Adrenal gland (tissue), 12 donors: Measurements from ENCODE around the gene TMEM60. TPM values are rescaled to one million over a fixed set of nuclear protein-coding genes. Genes with fewer than 3 reads are reported as not detected.

Source experiments
- DNase-seq, 7 donors: peaks; one replicate each; pipeline ENCODE4 v3.0.0-alpha.2; 2019 to 2020
- H3K27ac ChIP-seq, 5 donors: fragments of 200-600 bp; sonication (generic) in 4 of 5; 1 replicate in 3 of 5; 2 replicates in 2 of 5; pipeline versions ENCODE4 v1.5.1 to v1.8.0; 2016 to 2020; ENCODE audit warnings: mild to moderate bottlenecking in 1 of 5
- H3K27me3 ChIP-seq: fragments of 200-600 bp; 2 replicates; pipeline ENCODE4 v1.8.0; 2021
- H3K36me3 ChIP-seq, 2 donors: fragments of 200-600 bp; replicated peaks in 1 of 2; 1 replicate in 1 of 2; 2 replicates in 1 of 2; pipeline versions ENCODE4 v1.5.1 to v1.8.0; 2018 to 2022
- H3K4me1 ChIP-seq, 2 donors: fragments of 200-600 bp; replicated peaks in 1 of 2; 1 replicate in 1 of 2; 2 replicates in 1 of 2; pipeline versions ENCODE4 v1.5.1 to v1.8.0; 2018 to 2021
- H3K4me3 ChIP-seq, 4 donors: fragments of 200-600 bp; sonication (generic) in 3 of 4; one replicate each; pipeline ENCODE4 v1.5.1; 2016 to 2018
- H3K9me3 ChIP-seq, 3 donors: fragments of 200-600 bp; sonication (generic) in 1 of 3; replicated peaks in 1 of 3; 1 replicate in 2 of 3; 2 replicates in 1 of 3; pipeline versions ENCODE4 v1.5.1 to v1.8.0; 2016 to 2021
- POLR2A ChIP-seq, 2 donors: fragments of 450-650 bp; IDR thresholded peaks; one replicate each; pipeline ENCODE4 v1.6.1; 2017; ENCODE audit warnings: antibody characterized with exemption in 2 of 2, mild to moderate bottlenecking in 2 of 2, moderate library complexity in 1 of 2
- WGBS, 4 donors: extraction: QIAGEN DNeasy Blood & Tissue Kit in 2 of 4; methylation state at CpG; one replicate each; pipeline versions ENCODE4 v1.1.5 to v1.1.7; 2013 to 2017; 5-methylcytosine and 5-hydroxymethylcytosine counted together
- intact Hi-C, 2 donors: fragments of 100-400 bp; cut with DNase I; formaldehyde crosslinking; loops; one replicate each; pipeline versions ENCODE4 v1.14.1 to v1.15.0; 2022 to 2023
- polyA plus RNA-seq, 3 donors: library from polyadenylated mRNA; stranded (reverse); fragments of 200-250 nt in 2 of 3; fragments of 350-450 nt in 1 of 3; fragmentation: Illumina TruSeq in 1 of 3; extraction: RNeasy Lipid Tissue Mini Kit (QIAGEN cat#74804) in 1 of 3; gene quantifications; one replicate each; pipeline ENCODE4 v1.2.3, GENCODE V29; 2013 to 2014
- total RNA-seq, 9 donors: library from RNA; depleted of rRNA in 4 of 9; stranded (reverse); fragments of >200 nt in 4 of 9; fragments of 120-200 nt in 1 of 9; fragmentation: NEBNext Ultra II Directional in 1 of 9; extraction: Animal tissue kit (Norgen Biotek cat#: 25700) in 1 of 9; gene quantifications; one replicate each; pipeline versions ENCODE4 v1.1.0 to v1.2.4, GENCODE V29; 2013 to 2023
- TF ChIP-seq, protein P1 (sequence below), 6 experiments: fragments of 450-650 bp in 4 of 6; fragments of 200-600 bp in 2 of 6; sonication (generic) in 1 of 6; IDR thresholded peaks; 1 replicate in 5 of 6; 2 replicates in 1 of 6; pipeline versions ENCODE4 v1.5.1 to v1.8.0; 2016 to 2021; ENCODE audit warnings: antibody characterized with exemption in 6 of 6, mild to moderate bottlenecking in 2 of 6, moderate library complexity in 1 of 6
- donor health status: healthy with polysubstance abuse.
- donor health status: Bipolar disorder and iron deficiency.
- donor health status: DM: yes; HTN: yes; CAD: no.
- donor health status: DM: no; HTN: no; CAD: no.
- donor health status: DM: no; HTN: no; CAD: no.
- donor health status: DM: yes; HTN: yes; CAD: no.

Gene TMEM60
- total and polyA plus RNA-seq, 12 donors = 13.8 to 30.6 (median 21.0) TPM

DNA sequence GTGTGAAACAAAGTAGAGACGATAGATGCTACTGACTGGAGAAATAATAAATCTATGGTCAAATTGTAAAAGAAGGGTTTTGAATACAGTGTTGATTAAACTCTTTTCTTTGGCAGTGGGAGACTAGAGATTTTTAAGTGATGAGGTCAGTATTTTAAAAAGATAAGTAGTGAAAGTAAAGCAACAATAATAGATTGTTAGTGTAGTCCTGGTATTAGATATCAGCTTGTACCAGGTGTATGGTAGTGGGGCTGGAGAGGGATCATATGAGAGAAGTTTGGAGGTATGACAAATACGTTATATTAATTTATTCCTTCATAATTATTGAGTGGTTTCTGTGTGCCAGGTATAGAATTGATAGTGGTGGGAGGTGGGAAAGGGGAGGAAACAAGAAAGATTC, 25.6 kb upstream of the TMEM60 start:
- 86 to 89% (median 87%) methylated on average over 2 of the region's 2 CpGs for WGBS, 4 donors
- intact Hi-C loops = no loop called here
- no peak for DNase-seq
- Histone ChIP-seq H3K4me1 (no peaks in the 10 kb centered on the region), H3K9me3 (peaks cover 0 to 25% (median 0%) of the 10 kb centered on the region in 3 donors), H3K27ac (no peak overlapping the region), H3K4me3 (no peak overlapping the region), H3K36me3 (no peaks in the 10 kb centered on the region), H3K27me3 (no peaks in the 10 kb centered on the region)
- TF ChIP-seq, protein P1, sequence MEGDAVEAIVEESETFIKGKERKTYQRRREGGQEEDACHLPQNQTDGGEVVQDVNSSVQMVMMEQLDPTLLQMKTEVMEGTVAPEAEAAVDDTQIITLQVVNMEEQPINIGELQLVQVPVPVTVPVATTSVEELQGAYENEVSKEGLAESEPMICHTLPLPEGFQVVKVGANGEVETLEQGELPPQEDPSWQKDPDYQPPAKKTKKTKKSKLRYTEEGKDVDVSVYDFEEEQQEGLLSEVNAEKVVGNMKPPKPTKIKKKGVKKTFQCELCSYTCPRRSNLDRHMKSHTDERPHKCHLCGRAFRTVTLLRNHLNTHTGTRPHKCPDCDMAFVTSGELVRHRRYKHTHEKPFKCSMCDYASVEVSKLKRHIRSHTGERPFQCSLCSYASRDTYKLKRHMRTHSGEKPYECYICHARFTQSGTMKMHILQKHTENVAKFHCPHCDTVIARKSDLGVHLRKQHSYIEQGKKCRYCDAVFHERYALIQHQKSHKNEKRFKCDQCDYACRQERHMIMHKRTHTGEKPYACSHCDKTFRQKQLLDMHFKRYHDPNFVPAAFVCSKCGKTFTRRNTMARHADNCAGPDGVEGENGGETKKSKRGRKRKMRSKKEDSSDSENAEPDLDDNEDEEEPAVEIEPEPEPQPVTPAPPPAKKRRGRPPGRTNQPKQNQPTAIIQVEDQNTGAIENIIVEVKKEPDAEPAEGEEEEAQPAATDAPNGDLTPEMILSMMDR (IDR thresholded peaks at IDR 0.05) = no peak
- TF ChIP-seq POLR2A (IDR thresholded peaks at IDR 0.05) = no peak

DNA sequence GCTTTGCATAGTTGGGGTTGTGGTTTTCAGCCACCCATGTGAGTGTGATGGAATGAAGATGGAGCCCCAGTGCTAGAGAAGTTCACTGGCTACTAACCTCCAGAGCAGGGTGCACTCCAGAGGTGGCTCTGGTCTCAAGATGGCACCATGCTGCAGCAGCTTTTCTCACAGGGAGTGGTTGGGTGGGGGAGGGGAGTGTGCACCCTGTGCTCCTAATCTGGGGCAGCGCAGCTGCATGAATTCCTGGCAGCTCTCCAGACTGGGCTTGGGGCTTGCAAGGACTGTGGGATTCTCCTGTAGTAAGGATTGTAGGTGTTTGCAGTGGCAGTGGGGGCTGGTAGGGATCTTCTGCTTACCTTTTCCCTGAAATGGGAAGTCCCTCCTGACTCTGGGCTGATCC, 24.0 kb upstream of the TMEM60 start:
- WGBS, 4 donors = 33 to 67% (median 47%) methylated on average over 1 of the region's 1 CpG

DNA sequence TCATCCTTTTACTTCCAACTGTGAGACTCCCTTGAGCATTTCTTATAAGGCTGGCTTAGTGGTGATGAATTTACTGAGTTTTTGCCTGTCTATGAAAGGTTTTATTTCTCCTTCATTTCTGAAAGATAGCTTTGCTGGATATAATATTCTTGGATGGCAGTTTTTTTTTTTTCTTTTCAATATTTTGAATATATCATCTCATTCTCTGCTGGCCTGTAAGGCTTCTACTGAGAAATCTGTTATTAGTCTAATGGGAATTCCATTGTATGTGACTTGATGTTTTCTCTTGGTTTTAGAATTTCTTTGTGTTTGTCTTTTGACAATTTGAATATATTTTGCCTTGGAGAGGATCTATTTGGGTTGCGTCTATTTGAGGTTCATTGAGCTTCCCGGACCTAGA, 22.7 kb upstream of the TMEM60 start:
- DNase-seq = no peak
- Histone ChIP-seq H3K27me3 (no peaks in the 10 kb centered on the region), H3K27ac (no peak overlapping the region), H3K9me3 (peaks cover 0 to 25% (median 0%) of the 10 kb centered on the region in 3 donors), H3K4me3 (no peak overlapping the region), H3K36me3 (no peaks in the 10 kb centered on the region), H3K4me1 (no peaks in the 10 kb centered on the region)
- 95 to 100% (median 97%) methylated on average over 2 of the region's 2 CpGs for WGBS, 4 donors
- no peak for TF ChIP-seq POLR2A (IDR thresholded peaks at IDR 0.05)
- TF ChIP-seq, protein P1 (IDR thresholded peaks at IDR 0.05) = no peak
- intact Hi-C loops = no loop called here

More for the DNA sequence above, 24.0 kb upstream of the TMEM60 start:
- Histone ChIP-seq H3K27ac (no peak overlapping the region), H3K4me3 (no peak overlapping the region), H3K27me3 (no peaks in the 10 kb centered on the region), H3K9me3 (peaks cover 0 to 25% (median 0%) of the 10 kb centered on the region in 3 donors), H3K4me1 (no peaks in the 10 kb centered on the region), H3K36me3 (no peaks in the 10 kb centered on the region)
- DNase-seq = no peak
- intact Hi-C loops = no loop called here
- TF ChIP-seq POLR2A (IDR thresholded peaks at IDR 0.05) = no peak
- TF ChIP-seq, protein P1 (IDR thresholded peaks at IDR 0.05) = no peak

DNA sequence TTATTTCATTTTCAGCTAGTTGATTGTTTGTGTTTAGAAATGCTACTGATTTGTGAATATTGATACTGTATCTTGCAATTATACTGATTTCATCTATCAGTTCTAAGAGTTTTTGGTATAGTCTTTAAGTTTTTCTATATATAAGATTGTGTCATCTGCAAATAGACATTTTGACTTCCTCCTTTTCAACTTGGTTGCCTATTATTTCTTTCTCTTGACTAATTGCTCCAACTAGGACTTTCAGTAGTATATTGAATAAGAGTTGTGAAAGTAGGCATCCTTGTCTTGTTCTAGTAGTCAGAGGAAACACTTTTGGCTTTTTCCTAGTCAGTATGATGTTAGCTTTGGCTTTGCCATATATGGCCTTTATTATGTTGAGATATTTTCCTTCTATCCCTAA, 20.8 kb upstream of the TMEM60 start:
- no peak for TF ChIP-seq POLR2A (IDR thresholded peaks at IDR 0.05)
- TF ChIP-seq, protein P1 (IDR thresholded peaks at IDR 0.05) = no peak
- no peaks in the 10 kb centered on the region for H3K27me3 ChIP-seq
- H3K27ac ChIP-seq = no peak overlapping the region
- no peaks in the 10 kb centered on the region for H3K36me3 ChIP-seq
- no peaks in the 10 kb centered on the region for H3K4me1 ChIP-seq
- DNase-seq = no peak
- intact Hi-C loops = no loop called here
- H3K9me3 ChIP-seq = peaks cover 0 to 25% (median 0%) of the 10 kb centered on the region in 3 donors
- H3K4me3 ChIP-seq = no peak overlapping the region
